ENCODE data around the gene ZNF593OS.

- TF ChIP-seq CTCF (IDR thresholded peaks at IDR 0.05; ENCODE audit: borderline replicate concordance, extremely low read depth, low read length, poor library complexity, severe bottlenecking) (no peak), EZH2 (IDR thresholded peaks at IDR 0.05; ENCODE audit: borderline replicate concordance, low read depth, low read length, severe bottlenecking) (no peak)
Observed at GRCh38 chr1:26168410-26169197, 3.0 kb downstream of the ZNF593OS start, which contains the start of gene C1orf232.

Measured in DND-41 (cell line).